GM21786 (cell line): Measurements from ENCODE around the gene ICAM2.
"Not testable (repeated sequence)": the region's sequence is repeated elsewhere in the genome, so short reads cannot be mapped to it uniquely, and the experiment has no call there.

Experiments used
- ATAC-seq: cut with Tn5 transposase; IDR thresholded peaks from one replicate; pipeline ENCODE4 v1.9.1; 2021; ENCODE audit not compliant: unreplicated experiment

Gene ICAM2

DNA sequence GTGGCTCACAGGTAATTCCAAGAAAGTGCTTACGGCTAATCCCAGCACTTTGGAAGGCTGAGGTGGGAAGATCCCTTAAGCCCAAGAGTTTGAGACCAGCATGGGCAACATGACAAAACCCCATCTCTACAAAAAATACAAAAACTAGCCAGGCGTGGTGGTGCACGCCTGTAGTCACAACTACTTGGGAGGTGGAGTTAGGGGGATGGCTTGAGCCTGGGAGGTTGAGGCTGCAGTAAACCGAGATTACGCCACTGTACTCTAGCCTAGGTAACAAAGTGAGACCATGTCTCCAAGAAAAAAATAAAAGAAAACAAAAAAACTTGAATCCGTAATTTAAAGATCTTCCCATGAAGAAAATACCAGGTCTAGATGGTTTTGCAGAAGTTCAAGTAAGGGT, 5.0 kb downstream of the ICAM2 start:
- no peak for ATAC-seq

DNA sequence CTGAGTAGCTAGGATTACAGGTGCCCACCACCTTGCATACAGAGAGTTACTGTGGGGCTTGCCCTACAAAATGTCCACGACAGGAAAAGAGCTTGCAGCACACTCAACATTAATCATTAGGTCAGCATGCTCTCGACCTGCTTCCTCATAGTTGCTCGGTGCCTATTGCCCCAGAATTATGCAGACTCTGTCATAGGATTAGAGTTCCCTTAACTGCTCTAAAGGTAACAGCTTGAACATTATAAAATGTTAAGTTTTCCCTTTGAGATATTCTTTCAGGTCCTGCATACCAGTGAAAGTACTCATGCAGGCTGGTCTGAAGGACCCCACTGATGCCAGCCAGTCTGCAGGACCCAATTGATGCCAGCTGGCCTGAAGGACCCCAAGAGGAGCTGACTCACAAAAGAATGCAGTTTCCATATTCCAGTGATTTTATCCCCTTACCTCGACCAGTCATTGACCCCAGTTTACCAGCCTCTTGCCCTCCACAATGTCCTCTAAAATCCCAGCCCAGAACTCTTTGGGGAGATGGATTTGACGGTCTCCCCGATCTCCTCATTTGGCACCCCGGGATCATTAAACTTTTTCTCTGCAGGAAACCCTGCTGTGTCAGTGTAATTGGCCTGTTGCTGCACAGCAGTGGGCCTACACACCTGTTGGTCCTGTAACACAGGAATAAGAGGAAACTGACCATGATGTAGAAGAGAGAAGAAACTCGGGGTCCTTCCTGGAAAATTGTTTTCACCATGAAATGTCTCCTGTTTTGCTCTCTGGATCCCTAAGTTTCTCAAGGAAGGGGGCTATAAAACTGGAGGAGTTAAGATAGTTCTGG, 10.6 kb downstream of the ICAM2 start:
- ATAC-seq: no peak

DNA sequence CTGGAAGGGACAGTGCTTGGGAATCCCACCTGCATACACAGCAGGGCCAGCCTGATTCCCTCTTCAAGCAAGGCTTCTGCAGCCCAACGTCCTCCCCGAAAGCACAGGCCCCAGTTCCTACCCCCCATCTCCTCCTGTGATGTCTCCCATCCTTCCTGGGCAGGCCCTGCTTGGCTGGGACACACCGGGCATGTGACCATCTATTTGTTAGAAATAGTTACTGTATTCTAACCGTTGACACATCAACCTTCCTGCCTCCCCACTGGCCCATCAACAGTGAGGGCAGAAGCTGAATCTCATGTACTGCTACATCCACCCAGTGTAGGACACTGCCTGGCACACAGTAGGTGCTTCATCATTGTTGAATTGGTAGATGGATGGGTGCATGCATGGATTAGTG, 11.6 kb downstream of the ICAM2 start:
- no peak for ATAC-seq

- no peak for ATAC-seq
Measured at GRCh38 chr17:64008346-64008745, 12.1 kb downstream of the ICAM2 start.

DNA sequence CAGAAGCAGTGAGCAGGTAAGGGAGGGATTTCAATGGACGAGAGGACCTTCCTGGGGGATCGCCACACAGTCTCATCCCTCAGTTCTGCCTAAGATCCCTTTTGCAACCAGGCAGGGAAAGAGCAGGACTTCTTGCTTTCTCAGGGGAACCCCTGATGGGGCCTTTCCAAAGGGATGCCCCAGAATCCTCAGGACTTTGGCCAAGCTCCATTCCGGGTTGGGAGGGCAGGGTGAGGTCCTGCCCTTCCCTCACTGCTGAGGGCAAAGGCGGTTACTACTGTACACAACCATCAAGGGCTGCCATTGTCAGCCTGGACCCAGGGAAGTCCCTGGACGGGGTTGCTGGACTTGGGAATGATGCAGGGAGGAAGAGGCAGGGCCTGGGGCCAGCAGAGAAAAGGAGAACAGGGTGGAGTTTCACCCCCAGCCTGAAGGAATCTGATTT, 12.6 kb downstream of the ICAM2 start:
- no peak for ATAC-seq

GRCh38 chr17:64007089-64007837, 13.2 kb downstream of the ICAM2 start:
- not testable (repeated sequence) for ATAC-seq

DNA sequence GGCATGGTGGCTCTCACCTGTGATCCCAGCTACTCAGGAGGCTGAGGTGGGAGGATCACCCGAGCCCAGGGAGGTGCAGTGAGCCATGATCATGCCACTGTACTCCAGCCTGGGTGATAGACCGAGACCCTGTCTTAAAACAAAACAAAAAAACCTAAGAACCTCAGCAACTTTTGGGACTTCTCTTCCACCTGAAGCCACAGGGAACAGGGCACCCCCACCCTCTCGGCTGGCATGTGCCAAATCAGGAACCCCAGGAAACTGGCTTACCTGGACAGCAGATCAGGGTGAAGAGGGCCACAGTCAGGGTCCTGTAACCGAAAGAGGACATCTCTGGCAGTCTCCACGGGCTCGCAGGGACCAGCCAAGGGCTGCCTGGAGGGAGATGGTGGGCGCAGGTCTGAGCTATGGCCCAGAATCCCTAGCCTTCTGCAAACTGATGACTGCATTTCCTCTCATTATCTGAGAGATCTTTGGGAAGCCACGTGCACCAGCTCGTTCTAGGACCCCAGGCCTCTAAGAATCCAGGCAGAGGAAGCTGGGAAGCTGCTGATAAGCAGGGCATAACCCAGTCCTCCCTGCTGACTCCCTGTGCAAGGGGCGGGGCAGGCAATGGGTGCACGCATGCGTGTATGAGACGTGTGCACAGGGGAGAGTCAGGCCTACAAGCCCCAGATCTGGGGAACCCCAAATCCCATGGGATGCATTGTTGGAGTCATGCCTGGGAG, 13.9 kb downstream of the ICAM2 start:
- ATAC-seq: no peak

GRCh38 chr17:64005734-64006167, 14.7 kb downstream of the ICAM2 start:
- no peak for ATAC-seq

- no peak for ATAC-seq
Measured at GRCh38 chr17:64004903-64005733, 15.3 kb downstream of the ICAM2 start.

DNA sequence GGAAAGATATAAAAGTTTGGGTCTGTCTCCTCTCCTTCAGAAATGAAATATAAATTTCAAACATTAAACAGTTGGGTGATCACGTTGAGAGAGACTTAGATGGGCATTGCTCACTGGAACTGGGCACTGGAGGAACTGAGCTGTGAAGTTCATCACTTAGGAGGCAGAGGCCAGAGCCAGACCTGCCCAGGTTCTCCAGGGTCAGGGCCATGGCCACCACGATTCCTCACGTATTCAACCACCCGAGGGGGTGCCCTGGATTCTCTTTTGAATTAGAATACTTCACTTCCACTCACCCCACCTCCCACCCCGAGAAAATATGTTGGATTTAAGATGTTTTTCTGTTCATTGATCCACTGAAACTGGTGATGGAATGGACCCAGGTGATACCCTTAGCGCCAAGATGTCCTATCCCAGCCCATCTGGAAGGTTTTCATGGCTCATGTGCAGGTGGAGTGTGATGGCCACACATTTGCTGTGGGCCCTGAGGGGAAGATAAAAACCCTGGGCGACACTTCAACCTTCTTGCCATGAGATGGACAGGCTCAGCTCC, 16.1 kb downstream of the ICAM2 start:
- no peak for ATAC-seq

DNA sequence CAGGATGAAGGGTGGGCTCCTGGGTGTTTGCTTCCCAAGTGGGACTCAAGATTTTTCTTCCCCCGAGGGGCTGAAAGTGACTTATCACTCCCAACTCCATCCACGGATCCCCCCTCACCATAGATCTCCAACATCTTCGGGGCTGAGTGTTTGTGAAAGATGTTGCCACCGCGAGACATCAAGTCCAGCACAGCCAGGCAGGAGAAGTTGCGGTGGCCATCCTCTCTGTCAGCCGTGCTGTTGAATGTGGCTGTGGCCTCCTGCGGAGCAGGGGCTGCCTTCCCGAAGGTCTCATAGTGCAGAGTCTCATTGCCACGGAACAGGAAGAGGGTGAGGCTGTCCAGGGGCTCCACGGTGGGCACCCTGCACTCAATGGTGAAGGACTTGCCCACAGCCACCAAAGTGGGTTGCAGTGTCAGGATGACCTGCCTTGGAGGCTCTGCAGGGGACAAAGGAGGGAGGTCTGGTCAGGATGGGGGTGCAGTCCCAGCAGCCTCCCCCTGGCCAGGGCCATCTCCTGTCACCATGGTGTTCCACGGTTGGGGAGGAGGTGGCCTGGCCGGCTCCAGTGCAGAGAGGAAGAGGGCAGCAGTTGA, 16.8 kb downstream of the ICAM2 start:
- ATAC-seq: no peak

- no peak for ATAC-seq
Measured at GRCh38 chr17:64002658-64003525, 17.5 kb downstream of the ICAM2 start.

- no peak for ATAC-seq
Measured at GRCh38 chr17:64001763-64002529, 18.5 kb downstream of the ICAM2 start.

- no peak for ATAC-seq
Measured at GRCh38 chr17:64001091-64001579, 19.3 kb downstream of the ICAM2 start.

- ATAC-seq: no peak
Measured at GRCh38 chr17:63999680-64000531, 20.5 kb downstream of the ICAM2 start.

DNA sequence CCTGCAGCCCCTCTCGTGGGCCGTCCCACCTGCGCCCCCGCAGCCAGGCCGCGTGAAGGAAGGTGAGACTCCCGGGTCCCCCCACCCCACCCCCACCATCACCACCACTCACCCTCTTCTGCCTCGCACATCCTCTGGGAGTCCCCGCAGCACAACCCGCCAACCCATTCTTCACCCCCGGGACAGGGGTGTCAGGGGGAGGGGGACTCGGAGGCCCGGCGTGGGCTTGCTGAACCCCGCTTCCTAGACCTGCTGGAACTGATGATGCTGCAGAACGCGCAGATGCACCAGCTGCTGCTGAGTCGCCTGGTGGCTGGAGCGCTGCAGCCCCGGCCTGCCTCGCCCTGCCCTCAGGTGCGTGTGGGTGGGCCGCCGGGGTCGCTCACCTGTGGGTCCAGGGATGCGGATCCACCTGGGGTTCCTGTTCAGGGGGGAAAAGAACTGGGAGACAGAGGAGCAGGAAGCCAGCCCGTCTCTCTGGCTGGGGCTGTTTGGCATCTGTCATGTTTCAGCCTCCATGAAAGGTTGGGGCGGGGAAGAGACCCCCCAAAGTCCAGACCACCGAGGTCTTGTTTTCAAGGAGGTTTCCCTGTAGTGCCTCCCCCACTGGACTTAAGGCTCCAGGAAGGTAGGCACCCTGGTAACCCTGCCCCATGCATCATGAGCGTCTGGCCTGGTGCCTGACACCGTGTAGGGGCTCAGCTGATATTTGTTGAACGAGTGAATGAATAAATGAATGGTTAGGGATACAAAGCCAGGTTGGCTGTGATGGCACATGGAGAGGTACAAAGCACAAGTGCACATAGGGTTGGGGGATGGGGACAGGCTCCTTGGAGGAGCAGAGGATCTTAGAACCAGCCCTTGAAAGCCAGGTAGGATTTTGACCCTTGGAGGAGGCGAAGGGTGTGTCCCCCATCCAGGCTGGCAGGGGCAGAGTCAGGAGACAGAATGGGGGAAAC, 21.4 kb downstream of the ICAM2 start:
- no peak for ATAC-seq
